Testis (tissue), 2 donors: ENCODE data around the gene OR2A42.
"Not testable (repeated sequence)": the region's sequence is repeated elsewhere in the genome, so short reads cannot be mapped to it uniquely, and the experiment has no call there.

Experiments
- CTCF ChIP-seq, 3 experiments: fragments of 450-650 bp in 2 of 3; fragments of 200-600 bp in 1 of 3; sonication (generic) in 1 of 3; IDR thresholded peaks; one replicate each; pipeline ENCODE4 v1.5.1; 2016 to 2019; ENCODE audit warnings: antibody characterized with exemption in 3 of 3, mild to moderate bottlenecking in 2 of 3, moderate library complexity in 1 of 3
- POLR2A ChIP-seq: fragments of 450-650 bp; IDR thresholded peaks from one replicate; pipeline ENCODE4 v1.6.1; 2017; ENCODE audit warnings: antibody characterized with exemption, mild to moderate bottlenecking, moderate library complexity

GRCh38 chr7:144283716-144284115, 44.3 kb upstream of the OR2A42 start:
- not testable (repeated sequence) for TF ChIP-seq CTCF (IDR thresholded peaks at IDR 0.05); POLR2A
